Measurements from ENCODE around the gene CFAP54. TPM values are rescaled to one million over a fixed set of nuclear protein-coding genes. Genes with fewer than 3 reads are reported as not detected.

The CFAP54 gene
- total and polyA plus RNA-seq, 2 of the 4 experiments (the other 2 are of a cell fraction) = 0.18 to 0.41 TPM

DNA sequence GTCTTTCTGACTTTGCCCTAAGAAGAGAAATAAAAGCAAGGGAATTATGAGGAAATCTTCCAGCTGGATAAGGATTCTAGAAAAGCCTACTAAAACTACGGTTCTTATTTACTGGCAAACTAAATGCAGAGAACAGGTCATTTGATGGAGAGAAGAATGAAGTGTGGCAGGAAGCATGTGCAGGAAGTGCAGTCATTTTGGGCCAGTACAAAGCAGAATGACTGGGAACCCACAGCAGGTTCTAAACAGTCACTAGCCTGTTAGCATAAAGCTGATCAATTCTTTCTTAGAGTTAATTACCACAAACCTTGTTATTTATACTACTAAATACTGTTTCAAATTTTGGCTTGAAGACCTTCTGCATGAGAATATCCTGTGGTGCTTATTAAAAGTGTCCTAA, 36.7 kb downstream of the CFAP54 start:
- dilution Hi-C loops (cut with HindIII; ENCODE audit: low sequenced_read_pairs, unreplicated experiment) = no loop called here
- DNase-seq (no peak), ATAC-seq (ENCODE audit: low read depth) (no peak)
- Histone ChIP-seq H3K9me3 (ENCODE audit: control insufficient read depth, insufficient read depth, low read length) (no peaks in the 10 kb centered on the region), H2BK15ac (ENCODE audit: low read depth, low read length) (no peak overlapping the region), H2AFZ (replicated peaks; ENCODE audit: low read length, poor library complexity) (no peak overlapping the region), H4K8ac (ENCODE audit: low read depth in 2 of 2, low read length in 2 of 2) (no peak overlapping the region), H2BK20ac (ENCODE audit: low read depth, low read length) (no peak overlapping the region), H3K27me3 (ENCODE audit: control insufficient read depth, insufficient read depth, low read length) (0 out of 2 replicates have a peak, but pooled peaks cover 1% of the 10 kb centered on the region), H3K9me1 (ENCODE audit: insufficient read depth, low read length) (no peaks in the 10 kb centered on the region), H4K20me1 (ENCODE audit: insufficient read depth, low read length) (no peaks in the 10 kb centered on the region), H3K14ac (replicated peaks; ENCODE audit: low read depth, low read length) (no peak overlapping the region), H3K9ac (ENCODE audit: low read depth, low read length) (no peak overlapping the region), H3K4me1 (ENCODE audit: control insufficient read depth, insufficient read depth, low read length) (no peaks in the 10 kb centered on the region), H2BK120ac (ENCODE audit: low read depth, low read length) (no peak overlapping the region), H2BK5ac (ENCODE audit: low read depth, low read length, poor library complexity, severe bottlenecking) (no peak overlapping the region), H4K91ac (ENCODE audit: insufficient read depth, low read depth, low read length) (no peak overlapping the region), H3K56ac (ENCODE audit: extremely low read depth, insufficient read depth, low read length) (no peak overlapping the region), H3K18ac (ENCODE audit: low read depth, low read length) (no peak overlapping the region), H3K36me3 (ENCODE audit: control insufficient read depth, insufficient read depth, low read length) (no peaks in the 10 kb centered on the region), H3K27ac (ENCODE audit: insufficient read depth, low read length) (no peak overlapping the region), H2AK9ac (replicated peaks; ENCODE audit: low read depth, low read length, poor library complexity) (no peak overlapping the region), H3K4ac (ENCODE audit: low read depth, low read length) (no peak overlapping the region), H2AK5ac (ENCODE audit: low read depth, low read length) (no peak overlapping the region), H3K79me1 (ENCODE audit: low read depth in 1 of 2, low read length in 2 of 2) (no peaks in the 10 kb centered on the region), H3K23ac (ENCODE audit: low read depth, low read length) (no peak overlapping the region), H4K5ac (ENCODE audit: low read depth, low read length) (no peak overlapping the region), H3K4me3 (ENCODE audit: insufficient read depth, low read depth, low read length) (no peak overlapping the region), H3K4me2 (ENCODE audit: low read depth, low read length) (no peak overlapping the region)
- intact Hi-C loops (cut with micrococcal nuclease) = no loop called here
- POLR2A ChIA-PET (ENCODE audit: unreplicated experiment) = no interaction called here
- CTCF ChIA-PET = interaction anchor here (0.7 kb wide), 1 partner anchor 465 kb away, joined by 3 read pairs; no protein-coding TSS in a partner anchor
- no TSS peak for BruUV-seq (replicated peaks)
- TF ChIP-seq, protein P1, sequence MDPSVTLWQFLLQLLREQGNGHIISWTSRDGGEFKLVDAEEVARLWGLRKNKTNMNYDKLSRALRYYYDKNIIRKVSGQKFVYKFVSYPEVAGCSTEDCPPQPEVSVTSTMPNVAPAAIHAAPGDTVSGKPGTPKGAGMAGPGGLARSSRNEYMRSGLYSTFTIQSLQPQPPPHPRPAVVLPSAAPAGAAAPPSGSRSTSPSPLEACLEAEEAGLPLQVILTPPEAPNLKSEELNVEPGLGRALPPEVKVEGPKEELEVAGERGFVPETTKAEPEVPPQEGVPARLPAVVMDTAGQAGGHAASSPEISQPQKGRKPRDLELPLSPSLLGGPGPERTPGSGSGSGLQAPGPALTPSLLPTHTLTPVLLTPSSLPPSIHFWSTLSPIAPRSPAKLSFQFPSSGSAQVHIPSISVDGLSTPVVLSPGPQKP (IDR thresholded peaks at IDR 0.05; ENCODE audit: borderline replicate concordance, low read depth, low read length) = no peak
- TF ChIP-seq, protein P2, sequence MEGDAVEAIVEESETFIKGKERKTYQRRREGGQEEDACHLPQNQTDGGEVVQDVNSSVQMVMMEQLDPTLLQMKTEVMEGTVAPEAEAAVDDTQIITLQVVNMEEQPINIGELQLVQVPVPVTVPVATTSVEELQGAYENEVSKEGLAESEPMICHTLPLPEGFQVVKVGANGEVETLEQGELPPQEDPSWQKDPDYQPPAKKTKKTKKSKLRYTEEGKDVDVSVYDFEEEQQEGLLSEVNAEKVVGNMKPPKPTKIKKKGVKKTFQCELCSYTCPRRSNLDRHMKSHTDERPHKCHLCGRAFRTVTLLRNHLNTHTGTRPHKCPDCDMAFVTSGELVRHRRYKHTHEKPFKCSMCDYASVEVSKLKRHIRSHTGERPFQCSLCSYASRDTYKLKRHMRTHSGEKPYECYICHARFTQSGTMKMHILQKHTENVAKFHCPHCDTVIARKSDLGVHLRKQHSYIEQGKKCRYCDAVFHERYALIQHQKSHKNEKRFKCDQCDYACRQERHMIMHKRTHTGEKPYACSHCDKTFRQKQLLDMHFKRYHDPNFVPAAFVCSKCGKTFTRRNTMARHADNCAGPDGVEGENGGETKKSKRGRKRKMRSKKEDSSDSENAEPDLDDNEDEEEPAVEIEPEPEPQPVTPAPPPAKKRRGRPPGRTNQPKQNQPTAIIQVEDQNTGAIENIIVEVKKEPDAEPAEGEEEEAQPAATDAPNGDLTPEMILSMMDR (conservative IDR thresholded peaks at IDR 0.05; ENCODE audit: low read depth, low read length) = no peak
- TF ChIP-seq FOS (IDR thresholded peaks at IDR 0.05; ENCODE audit: low read depth, low read length) (no peak), CEBPB (IDR thresholded peaks at IDR 0.05; ENCODE audit: low read depth, low read length) (no peak), RCOR1 (IDR thresholded peaks at IDR 0.05; ENCODE audit: insufficient replicate concordance, low read length) (no peak), MAZ (IDR thresholded peaks at IDR 0.05; ENCODE audit: borderline replicate concordance, low read depth, low read length) (no peak), RFX5 (IDR thresholded peaks at IDR 0.05; ENCODE audit: low read depth, low read length) (no peak), BHLHE40 (IDR thresholded peaks at IDR 0.05; ENCODE audit: low read depth, low read length) (no peak), MAFK (IDR thresholded peaks at IDR 0.05; ENCODE audit: low read depth, low read length) (no peak), MXI1 (IDR thresholded peaks at IDR 0.05; ENCODE audit: borderline replicate concordance, low read depth, low read length) (no peak), RAD21 (IDR thresholded peaks at IDR 0.05; ENCODE audit: low read length) (no peak)
- WGBS, 2 experiments (ENCODE audit: extremely low coverage in 2 of 2, insufficient read length in 1 of 2) = 60% methylated on average over 1 of the region's 1 CpG; no CpG with 5 or more reads in 1 of the 2 experiments
- in situ Hi-C loops (cut with MboI; ENCODE audit: low sequenced_read_pairs) = no loop called here

Data from IMR-90 (cell line).